SK-N-SH (cell line): ENCODE results near the gene MLLT10. TPM values are rescaled to one million over a fixed set of nuclear protein-coding genes. Genes with fewer than 3 reads are reported as not detected.
A peak's percentile ranks its signal among the peaks of the same experiment; 100 is the strongest.

Source experiments
- CTCF ChIA-PET: fragments of 300-600, 350-600 bp; formaldehyde crosslinking; extraction: SDS; loops from one replicate; lab custom pipeline; 2021; lab: Yijun Ruan, JAX
- POLR2A ChIA-PET: fragments of 350-600 bp; sonication (Branson Sonifier 250); formaldehyde crosslinking; extraction: SDS; loops from one replicate; lab custom pipeline; 2020; ENCODE audit warnings: antibody characterized with exemption, inconsistent platforms; lab: Yijun Ruan, JAX
- DNase-seq: peaks from one replicate; pipeline ENCODE4 v3.0.0; 2012
- H2AFZ ChIP-seq: fragments of 200-600 bp; sonication (generic); 2 replicates; pipeline ENCODE4 v1.8.1; 2016; ENCODE audit warnings: antibody characterized with exemption, mild to moderate bottlenecking, low read depth
- H3F3A ChIP-seq: fragments of 200-600 bp; sonication (generic); replicated peaks from 2 replicates; pipeline ENCODE3; 2016; ENCODE audit warnings: antibody characterized with exemption, mild to moderate bottlenecking; ENCODE audit not compliant: insufficient read depth
- H3K27ac ChIP-seq, 2 experiments: fragments of 200-500 bp in 1 of 2; fragments of 200-600 bp in 1 of 2; sonication (Bioruptor generic) in 1 of 2; sonication (generic), shearing (Covaris generic) in 1 of 2; 2 replicates each; pipeline versions ENCODE4 v1.5.1 to v1.6.1; 2014 to 2016; ENCODE audit warnings: low read depth in 2 of 2, inconsistent platforms in 1 of 2, low read length in 1 of 2, mild to moderate bottlenecking in 1 of 2, mixed read lengths in 1 of 2
- H3K27me3 ChIP-seq: fragments of 200-600 bp; sonication (generic), shearing (Covaris generic); 2 replicates; pipeline ENCODE4 v1.6.1; 2016; ENCODE audit warnings: mixed run types; ENCODE audit not compliant: insufficient read depth
- H3K36me3 ChIP-seq, 2 experiments: fragments of 200-500 bp in 1 of 2; fragments of 200-600 bp in 1 of 2; sonication (Bioruptor generic) in 1 of 2; sonication (generic) in 1 of 2; replicated peaks in 1 of 2; 2 replicates each; pipeline versions ENCODE3 to v1.5.1; 2014 to 2016; ENCODE audit warnings: low read length in 1 of 2, mild to moderate bottlenecking in 1 of 2; ENCODE audit not compliant: insufficient read depth in 2 of 2, control insufficient read depth in 1 of 2
- H3K4me1 ChIP-seq, 2 experiments: fragments of 200-500 bp in 1 of 2; fragments of 200-600 bp in 1 of 2; sonication (Bioruptor generic) in 1 of 2; sonication (generic), shearing (Covaris generic) in 1 of 2; 2 replicates each; pipeline versions ENCODE4 v1.5.1 to v1.6.1; 2014 to 2016; ENCODE audit warnings: low read depth in 1 of 2, low read length in 1 of 2, mixed run types in 1 of 2; ENCODE audit not compliant: insufficient read depth in 2 of 2, control insufficient read depth in 1 of 2
- H3K4me2 ChIP-seq: fragments of 200-600 bp; sonication (generic), shearing (Covaris generic); 2 replicates; pipeline ENCODE4 v1.6.1; 2017; ENCODE audit warnings: mixed run types
- H3K4me3 ChIP-seq, 2 experiments: fragments of 200-500 bp in 1 of 2; fragments of 200-600 bp in 1 of 2; sonication (Bioruptor generic) in 1 of 2; sonication (generic), shearing (Covaris generic) in 1 of 2; 2 replicates each; pipeline versions ENCODE4 v1.5.1 to v1.8.1; 2014 to 2016; ENCODE audit warnings: low read depth in 2 of 2, inconsistent platforms in 1 of 2, low read length in 1 of 2, mild to moderate bottlenecking in 1 of 2, mixed read lengths in 1 of 2, moderate library complexity in 1 of 2
- H3K79me2 ChIP-seq: fragments of 200-600 bp; sonication (generic); 2 replicates; pipeline ENCODE4 v1.8.1; 2017; ENCODE audit warnings: mild to moderate bottlenecking; ENCODE audit not compliant: insufficient read depth
- H3K9ac ChIP-seq: fragments of 200-600 bp; sonication (generic); 2 replicates; pipeline ENCODE4 v1.6.1; 2017; ENCODE audit warnings: mixed run types
- H3K9me2 ChIP-seq: fragments of 200-600 bp; sonication (generic); 2 replicates; pipeline ENCODE4 v1.6.1; 2017; ENCODE audit warnings: mixed run types
- H3K9me3 ChIP-seq: fragments of 200-600 bp; sonication (generic); 2 replicates; pipeline ENCODE4 v1.6.1; 2017; ENCODE audit warnings: mixed run types, mild to moderate bottlenecking, moderate library complexity
- H4K20me1 ChIP-seq: fragments of 200-600 bp; sonication (generic); 2 replicates; pipeline ENCODE4 v1.6.1; 2017; ENCODE audit warnings: mild to moderate bottlenecking, mixed run types; ENCODE audit not compliant: insufficient read depth
- CHD2 ChIP-seq: fragments of 150-350 bp; IDR thresholded peaks from 2 replicates; pipeline ENCODE4 v1.6.1; 2018; ENCODE audit warnings: low read length; ENCODE audit not compliant: partially characterized antibody
- ELF1 ChIP-seq: IDR thresholded peaks from 2 replicates; pipeline ENCODE4 v1.4.0; 2012
- FOXJ3 ChIP-seq: sonication (generic); formaldehyde crosslinking; IDR thresholded peaks from 2 replicates; pipeline ENCODE4 v1.5.1; 2020; ENCODE audit warnings: mild to moderate bottlenecking, missing genetic modification reagents
- FOXM1 ChIP-seq: IDR thresholded peaks from 2 replicates; pipeline ENCODE4 v1.4.0; 2012; ENCODE audit warnings: low read depth, mild to moderate bottlenecking
- GABPA ChIP-seq: IDR thresholded peaks from 2 replicates; pipeline ENCODE4 v1.4.0; 2012; ENCODE audit warnings: low read depth, mild to moderate bottlenecking
- IRF3 ChIP-seq: fragments of 150-350 bp; IDR thresholded peaks from 2 replicates; pipeline ENCODE4 v1.6.1; 2016; ENCODE audit warnings: mild to moderate bottlenecking, low read depth, low read length
- MXI1 ChIP-seq: IDR thresholded peaks from 2 replicates; pipeline ENCODE4 v1.6.1; 2012; ENCODE audit warnings: mild to moderate bottlenecking, low read depth, low read length, improper control_type of control experiment
- NFIC ChIP-seq: IDR thresholded peaks from 2 replicates; pipeline ENCODE4 v1.4.0; 2012; ENCODE audit warnings: borderline replicate concordance
- POLR2AphosphoS5 ChIP-seq: IDR thresholded peaks from 2 replicates; pipeline ENCODE4 v1.6.1; 2012; ENCODE audit warnings: low read depth, low read length
- RCOR1 ChIP-seq: fragments of 150-350 bp; IDR thresholded peaks from 2 replicates; pipeline ENCODE4 v1.6.1; 2017; ENCODE audit warnings: antibody characterized with exemption, low read length
- RFX5 ChIP-seq: IDR thresholded peaks from 2 replicates; pipeline ENCODE4 v1.6.1; 2012; ENCODE audit warnings: mild to moderate bottlenecking, improper control_type of control experiment, low read length
- SIN3A ChIP-seq: IDR thresholded peaks from 2 replicates; pipeline ENCODE4 v1.6.1; 2012; ENCODE audit warnings: low read depth, mild to moderate bottlenecking, low read length, moderate library complexity, borderline replicate concordance
- SMC3 ChIP-seq: IDR thresholded peaks from 2 replicates; pipeline ENCODE4 v1.6.1; 2012; ENCODE audit warnings: low read depth, low read length, improper control_type of control experiment
- TAF1 ChIP-seq: IDR thresholded peaks from 2 replicates; pipeline ENCODE4 v1.6.1; 2012; ENCODE audit warnings: low read depth, mild to moderate bottlenecking, low read length, moderate library complexity, borderline replicate concordance
- USF1 ChIP-seq: IDR thresholded peaks from 2 replicates; pipeline ENCODE4 v1.4.0; 2012; ENCODE audit warnings: low read depth, borderline replicate concordance
- USF2 ChIP-seq: fragments of 150-350 bp; IDR thresholded peaks from 2 replicates; pipeline ENCODE4 v1.6.1; 2017; ENCODE audit warnings: antibody characterized with exemption, low read length, low read depth, borderline replicate concordance
- ZBTB33 ChIP-seq: IDR thresholded peaks from 2 replicates; pipeline ENCODE4 v1.4.0; 2012; ENCODE audit warnings: low read depth, borderline replicate concordance
- WGBS: methylation state at CpG from one replicate; pipeline ENCODE4 v1.1.6; 2017; ENCODE audit warnings: low lambda C conversion rate; 5-methylcytosine and 5-hydroxymethylcytosine counted together
- polyA plus RNA-seq, 3 experiments: library from polyadenylated mRNA; depleted of rRNA; stranded (reverse); fragments of >200 nt; gene quantifications; 2 replicates each; pipeline ENCODE4 v1.2.3, GENCODE V29; 2012

MLLT10 gene
- polyA plus RNA-seq, 1 of the 3 experiments (the other 2 are of a cell fraction): 26.0 TPM

GRCh38 chr10:21531164-21531563, 2.9 kb upstream of the MLLT10 start:
- Histone ChIP-seq H3K27ac (peak overlapping the region; percentile 64 to 94), H3K9me2 (no peaks in the 10 kb centered on the region), H3K27me3 (no peaks in the 10 kb centered on the region), H3K9me3 (no peaks in the 10 kb centered on the region), H4K20me1 (peaks cover 9% of the 10 kb centered on the region), H3F3A (peaks cover 45% of the 10 kb centered on the region), H3K79me2 (peaks cover 49% of the 10 kb centered on the region), H3K4me2 (no peak overlapping the region), H3K4me1 (peaks cover 15 to 32% of the 10 kb centered on the region in 2 experiments; a peak in 3 of 4 replicates), H3K9ac (0 out of 2 replicates have a peak overlapping the region, but pooled peaks have one; percentile 17), H2AFZ (peak overlapping the region; percentile 43; the same call in 1 of the 2 replicates), H3K4me3 (no peak overlapping the region), H3K36me3 (no peaks in the 10 kb centered on the region)
- ChIA-PET CTCF (interaction anchor here (0.8 to 2.8 kb wide), 3 partner anchors 13 to 35 kb away, joined by 3 to 16 read pairs (median 5); no protein-coding TSS in a partner anchor), POLR2A (interaction anchor here (3.4 kb wide), 1 partner anchor 35 kb away, joined by 16 read pairs; no protein-coding TSS in a partner anchor)
- TF ChIP-seq SMC3 (no peak), MXI1 (no peak), SIN3A (no peak), GABPA (no peak), TAF1 (no peak), POLR2AphosphoS5 (no peak), USF2 (no peak), FOXJ3 (CRISPR knock-in tag) (no peak), USF1 (no peak), ELF1 (no peak), RFX5 (no peak), IRF3 (no peak), FOXM1 (no peak), NFIC (no peak), RCOR1 (no peak), ZBTB33 (no peak), CHD2 (no peak)
- DNase-seq: no peak
- 53% methylated on average over 1 of the region's 1 CpG for WGBS
